SU-DHL-6 (cell line): Measurements from ENCODE around the gene TECPR2.

Experiments
- H2AFZ ChIP-seq: fragments of 200-600 bp; sonication (generic); 2 replicates; pipeline ENCODE4 v1.6.1; 2014; ENCODE audit warnings: low read depth, mild to moderate bottlenecking, moderate library complexity, mixed read lengths, antibody characterized with exemption, low read length; ENCODE audit not compliant: severe bottlenecking
- H3F3A ChIP-seq: fragments of 200-600 bp; shearing (Covaris generic); 2 replicates; pipeline ENCODE4 v1.6.0; 2016; ENCODE audit warnings: antibody characterized with exemption, mild to moderate bottlenecking; ENCODE audit not compliant: insufficient read depth
- H3K27ac ChIP-seq: fragments of 200-600 bp; sonication (generic); 2 replicates; pipeline ENCODE4 v1.5.1; 2016; ENCODE audit warnings: low read depth, mild to moderate bottlenecking, low read length, moderate library complexity, mixed read lengths
- H3K27me3 ChIP-seq: fragments of 200-600 bp; sonication (generic), shearing (Covaris generic); 2 replicates; pipeline ENCODE4 v1.6.0; 2014; ENCODE audit warnings: mild to moderate bottlenecking, low read length
- H3K36me3 ChIP-seq: fragments of 200-600 bp; sonication (generic); 2 replicates; pipeline ENCODE4 v1.6.1; 2014; ENCODE audit warnings: mild to moderate bottlenecking, low read length, mixed read lengths
- H3K4me2 ChIP-seq: fragments of 300-600, 200-600 bp; shearing (Covaris generic), sonication (generic); 2 replicates; pipeline ENCODE4 v1.6.0; 2014; ENCODE audit warnings: low read length, low read depth, mild to moderate bottlenecking; ENCODE audit not compliant: poor library complexity, severe bottlenecking
- H3K4me3 ChIP-seq: fragments of 200-600 bp; sonication (generic); 2 replicates; pipeline ENCODE4 v1.5.1; 2014; ENCODE audit warnings: antibody characterized with exemption, low read length, mild to moderate bottlenecking, mixed read lengths; ENCODE audit not compliant: insufficient read depth, poor library complexity, severe bottlenecking
- H3K79me2 ChIP-seq: fragments of 200-600 bp; sonication (generic); 2 replicates; pipeline ENCODE4 v1.6.1; 2014; ENCODE audit warnings: mild to moderate bottlenecking, low read length, moderate library complexity; ENCODE audit not compliant: insufficient read depth
- H3K9ac ChIP-seq: fragments of 200-600 bp; sonication (generic); 2 replicates; pipeline ENCODE4 v1.7.0; 2014; ENCODE audit warnings: mild to moderate bottlenecking, low read length
- H3K9me2 ChIP-seq: fragments of 200-600 bp; sonication (generic); replicated peaks from 2 replicates; pipeline ENCODE4 v1.6.1; 2014; ENCODE audit warnings: low read length; ENCODE audit not compliant: insufficient read depth
- H3K9me3 ChIP-seq: fragments of 200-600 bp; sonication (generic); 2 replicates; pipeline ENCODE4 v1.6.1; 2014; ENCODE audit warnings: low read length, mixed read lengths; ENCODE audit not compliant: insufficient read depth
- H4K20me1 ChIP-seq: fragments of 200-600 bp; sonication (generic); 2 replicates; pipeline ENCODE4 v1.6.1; 2014; ENCODE audit warnings: low read depth, mild to moderate bottlenecking, antibody characterized with exemption, low read length, moderate library complexity, mixed read lengths
- CTCF ChIP-seq: fragments of 200-600 bp; sonication (generic); IDR thresholded peaks from one replicate; pipeline ENCODE4 v1.5.1; 2017; ENCODE audit warnings: antibody characterized with exemption, mild to moderate bottlenecking, low read length, moderate library complexity; ENCODE audit not compliant: insufficient read depth, poor library complexity, severe bottlenecking
- EZH2phosphoT487 ChIP-seq: fragments of 200-600 bp; sonication (generic), shearing (Covaris generic); conservative IDR thresholded peaks from 2 replicates; pipeline ENCODE4 v1.6.1; 2018; ENCODE audit warnings: mild to moderate bottlenecking, antibody characterized with exemption, low read length, moderate library complexity, mixed read lengths

The TECPR2 gene

DNA sequence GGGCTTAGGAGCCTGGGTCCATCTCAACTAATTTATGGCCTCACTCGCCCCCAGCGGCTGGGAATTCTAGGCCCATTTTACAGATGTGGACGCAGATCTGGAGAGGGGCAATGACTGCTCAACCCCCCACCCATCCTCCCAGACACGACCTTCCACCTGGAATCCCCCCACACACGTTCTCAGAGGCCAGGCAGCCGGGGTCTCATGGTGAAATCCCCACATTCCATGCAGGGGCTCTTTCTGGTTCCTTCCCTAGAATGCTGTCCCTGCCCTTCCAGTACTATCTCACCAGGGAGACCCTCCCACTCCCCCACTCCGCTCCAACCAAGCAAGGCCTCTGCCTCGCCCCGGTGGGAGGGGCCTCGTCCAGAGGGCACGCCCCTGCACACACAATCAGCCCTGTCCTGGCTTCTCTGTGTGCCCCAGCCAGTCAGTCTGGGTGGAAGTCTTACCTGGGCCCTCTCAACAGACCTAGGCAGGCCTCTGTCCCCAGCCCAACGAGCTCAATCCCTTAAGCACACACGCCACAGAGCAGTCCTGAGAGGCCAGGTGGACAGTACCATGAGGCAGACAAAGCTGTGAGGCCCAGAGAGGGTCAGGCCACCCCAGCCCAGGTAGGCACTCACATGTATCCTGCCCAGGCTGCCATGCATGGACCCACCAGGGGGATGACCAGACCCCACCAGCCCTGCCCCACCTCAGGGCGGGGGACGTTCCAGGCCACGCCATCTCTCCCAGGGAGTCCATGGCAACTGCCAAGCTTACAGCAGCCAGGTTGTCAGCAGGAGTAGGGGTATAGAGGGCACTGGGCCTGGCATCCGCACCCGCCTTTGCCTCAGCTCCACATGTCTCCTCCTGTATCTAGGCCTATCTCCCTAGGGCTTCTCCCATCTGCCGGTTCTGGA, 148.1 kb downstream of the TECPR2 start:
- Histone ChIP-seq H4K20me1 (no peaks in the 10 kb centered on the region), H3K27ac (no peak overlapping the region), H3K27me3 (no peaks in the 10 kb centered on the region), H3K9ac (peak overlapping the region; percentile 43; the same call in 1 of the 2 replicates), H2AFZ (peak overlapping the region; percentile 76), H3F3A (no peaks in the 10 kb centered on the region), H3K4me2 (peak overlapping the region; percentile 51), H3K36me3 (no peaks in the 10 kb centered on the region), H3K4me3 (peak overlapping the region; percentile 48), H3K9me3 (no peaks in the 10 kb centered on the region), H3K9me2 (no peaks in the 10 kb centered on the region), H3K79me2 (no peaks in the 10 kb centered on the region)
- TF ChIP-seq CTCF, result no peak
- TF ChIP-seq EZH2phosphoT487, result no peak

- H3K27ac ChIP-seq, result no peak overlapping the region
- no peaks in the 10 kb centered on the region for H3F3A ChIP-seq
- no peaks in the 10 kb centered on the region for H3K27me3 ChIP-seq
- no peak overlapping the region for H2AFZ ChIP-seq
- H3K9me3 ChIP-seq, result no peaks in the 10 kb centered on the region
- H4K20me1 ChIP-seq, result no peaks in the 10 kb centered on the region
- H3K4me3 ChIP-seq, result no peak overlapping the region
- no peak for TF ChIP-seq CTCF
- TF ChIP-seq EZH2phosphoT487, result no peak
- no peaks in the 10 kb centered on the region for H3K36me3 ChIP-seq
- no peak overlapping the region for H3K4me2 ChIP-seq
- no peaks in the 10 kb centered on the region for H3K79me2 ChIP-seq
- H3K9ac ChIP-seq, result no peak overlapping the region
- H3K9me2 ChIP-seq, result no peaks in the 10 kb centered on the region
Measured at GRCh38 chr14:102511538-102511937, 148.8 kb downstream of the TECPR2 start.

DNA sequence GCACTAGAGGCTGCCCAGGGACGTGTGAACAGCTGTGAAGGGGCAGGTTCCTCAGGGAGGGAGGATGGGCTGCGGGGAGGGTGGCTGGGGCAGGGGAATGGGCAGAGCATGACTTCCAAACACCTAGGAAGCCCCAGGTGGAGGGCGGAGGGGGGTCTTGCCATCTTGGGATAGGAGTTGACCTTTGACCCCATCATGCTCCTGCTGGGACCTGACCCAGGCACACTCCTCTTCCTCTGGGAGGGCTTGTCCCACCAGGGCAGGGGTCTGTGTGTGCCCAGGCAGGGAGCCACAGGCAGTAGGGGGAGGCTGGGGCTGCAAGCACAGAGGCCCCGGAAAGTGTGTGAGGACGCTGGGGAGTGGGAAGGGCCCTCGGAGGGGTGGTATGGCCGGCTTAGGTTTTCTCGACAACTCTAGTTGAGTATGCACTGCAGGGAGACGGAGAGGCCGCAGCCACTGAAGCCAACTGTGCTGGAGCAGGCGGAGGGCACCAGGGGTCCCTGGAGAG, 150.1 kb downstream of the TECPR2 start:
- Histone ChIP-seq H3K4me2 (no peak overlapping the region), H3K4me3 (no peak overlapping the region), H3K9me3 (no peaks in the 10 kb centered on the region), H3K9ac (no peak overlapping the region), H3F3A (no peaks in the 10 kb centered on the region), H3K9me2 (no peaks in the 10 kb centered on the region), H2AFZ (no peak overlapping the region), H3K27ac (no peak overlapping the region), H3K36me3 (no peaks in the 10 kb centered on the region), H3K27me3 (no peaks in the 10 kb centered on the region), H3K79me2 (no peaks in the 10 kb centered on the region), H4K20me1 (no peaks in the 10 kb centered on the region)
- no peak for TF ChIP-seq CTCF
- no peak for TF ChIP-seq EZH2phosphoT487
